BLaER1 (cell line): ENCODE data around the gene PARD3.
A peak's percentile ranks its signal among the peaks of the same experiment; 100 is the strongest.

Source experiments
- H3K27ac ChIP-seq: shearing (Covaris generic); formaldehyde crosslinking; 2 replicates; pipeline ENCODE4 v1.8.1; 2022
- H3K27me3 ChIP-seq: shearing (Covaris generic); formaldehyde crosslinking; 2 replicates; pipeline ENCODE4 v1.8.1; 2022
- H3K36me3 ChIP-seq: shearing (Covaris generic); formaldehyde crosslinking; 2 replicates; pipeline ENCODE4 v1.8.1; 2022
- H3K4me1 ChIP-seq: shearing (Covaris generic); formaldehyde crosslinking; 2 replicates; pipeline ENCODE4 v1.8.1; 2022
- H3K4me2 ChIP-seq: shearing (Covaris generic); formaldehyde crosslinking; 2 replicates; pipeline ENCODE4 v1.8.1; 2022
- H3K4me3 ChIP-seq: shearing (Covaris generic); formaldehyde crosslinking; 2 replicates; pipeline ENCODE4 v1.8.1; 2022
- H3K9ac ChIP-seq: shearing (Covaris generic); formaldehyde crosslinking; 2 replicates; pipeline ENCODE4 v1.8.1; 2022
- H3K9me3 ChIP-seq: shearing (Covaris generic); formaldehyde crosslinking; 2 replicates; pipeline ENCODE4 v1.8.1; 2022
- H4K20me1 ChIP-seq: shearing (Covaris generic); formaldehyde crosslinking; 2 replicates; pipeline ENCODE4 v1.8.1; 2022
- Cebpa-rat ChIP-seq: shearing (Covaris generic); IDR thresholded peaks from 2 replicates; pipeline ENCODE4 v1.8.1; 2022

PARD3 gene

DNA sequence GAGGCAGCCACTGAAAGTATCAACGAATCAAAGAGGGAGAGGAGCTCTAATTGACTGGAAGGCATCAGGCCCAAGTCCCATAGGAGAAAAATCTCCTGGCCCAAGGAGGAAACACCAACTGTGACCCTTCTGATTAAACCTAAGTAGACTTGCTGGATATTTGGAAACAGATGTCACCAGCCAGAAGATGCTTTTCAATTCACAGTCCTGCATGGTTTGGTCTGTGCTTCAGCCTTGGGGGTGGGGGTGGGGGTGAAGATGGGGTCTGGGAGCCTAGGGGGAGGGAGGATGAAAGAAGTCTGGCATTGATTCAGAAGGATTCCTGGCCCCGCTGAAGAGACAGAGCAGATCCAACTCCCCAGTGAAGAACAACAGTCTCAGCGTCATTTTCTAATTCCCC lies 623.7 kb downstream of the PARD3 start:
- no peak overlapping the region for H3K4me2 ChIP-seq
- no peaks in the 10 kb centered on the region for H4K20me1 ChIP-seq
- no peak overlapping the region for H3K27ac ChIP-seq
- no peak overlapping the region for H3K4me3 ChIP-seq
- H3K9me3 ChIP-seq, result no peaks in the 10 kb centered on the region
- no peak for TF ChIP-seq Cebpa-rat
- H3K4me1 ChIP-seq, result no peaks in the 10 kb centered on the region
- H3K36me3 ChIP-seq, result no peaks in the 10 kb centered on the region
- no peak overlapping the region for H3K9ac ChIP-seq
- H3K27me3 ChIP-seq, result no peaks in the 10 kb centered on the region

DNA sequence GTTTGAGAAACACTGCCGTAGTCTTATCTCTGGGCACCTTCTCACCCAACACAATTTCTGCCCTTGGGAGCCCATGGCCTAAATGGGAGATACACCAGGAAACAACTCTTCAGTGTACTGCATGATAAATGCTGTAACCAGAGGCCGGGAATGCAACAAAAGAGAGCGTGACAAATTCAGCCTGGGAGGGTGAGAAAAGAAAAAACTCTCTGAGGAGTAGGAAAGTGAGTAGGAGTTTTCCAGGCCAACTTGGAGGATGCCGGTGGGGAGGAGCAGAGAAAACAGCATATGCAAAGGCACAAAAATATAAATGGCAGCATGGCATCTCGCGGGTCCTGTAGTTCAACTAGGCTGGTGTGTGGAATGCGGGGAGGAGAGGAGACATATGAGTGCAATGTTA lies 624.5 kb downstream of the PARD3 start:
- H3K4me1 ChIP-seq, result no peaks in the 10 kb centered on the region
- no peaks in the 10 kb centered on the region for H3K9me3 ChIP-seq
- no peaks in the 10 kb centered on the region for H3K36me3 ChIP-seq
- no peaks in the 10 kb centered on the region for H4K20me1 ChIP-seq
- H3K9ac ChIP-seq, result no peak overlapping the region
- no peak overlapping the region for H3K4me2 ChIP-seq
- no peak for TF ChIP-seq Cebpa-rat
- no peak overlapping the region for H3K27ac ChIP-seq
- no peak overlapping the region for H3K4me3 ChIP-seq
- no peaks in the 10 kb centered on the region for H3K27me3 ChIP-seq

DNA sequence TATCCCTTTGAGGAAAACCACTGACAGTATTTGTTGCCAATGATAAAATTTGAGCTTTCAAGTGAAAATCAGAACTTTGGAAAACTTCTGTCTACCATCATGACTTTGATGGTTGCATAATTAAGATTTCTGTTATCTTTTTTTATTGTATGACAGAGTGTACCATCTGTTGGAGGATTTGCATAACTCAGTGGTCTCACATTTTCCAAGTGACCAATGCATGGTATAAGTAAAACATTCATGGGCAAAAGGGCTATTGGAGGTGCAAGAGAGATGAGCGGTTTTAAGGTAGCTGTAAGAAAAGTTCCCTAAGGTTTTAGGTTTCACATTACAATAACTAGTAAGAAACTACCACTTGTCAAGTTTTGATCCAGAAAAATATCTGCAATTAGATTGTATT lies 625.3 kb downstream of the PARD3 start:
- no peak for TF ChIP-seq Cebpa-rat
- Histone ChIP-seq H3K27me3 (no peaks in the 10 kb centered on the region), H3K9me3 (no peaks in the 10 kb centered on the region), H3K36me3 (no peaks in the 10 kb centered on the region), H3K27ac (no peak overlapping the region), H3K4me2 (no peak overlapping the region), H3K9ac (no peak overlapping the region), H3K4me3 (no peak overlapping the region), H3K4me1 (no peaks in the 10 kb centered on the region), H4K20me1 (no peaks in the 10 kb centered on the region)

DNA sequence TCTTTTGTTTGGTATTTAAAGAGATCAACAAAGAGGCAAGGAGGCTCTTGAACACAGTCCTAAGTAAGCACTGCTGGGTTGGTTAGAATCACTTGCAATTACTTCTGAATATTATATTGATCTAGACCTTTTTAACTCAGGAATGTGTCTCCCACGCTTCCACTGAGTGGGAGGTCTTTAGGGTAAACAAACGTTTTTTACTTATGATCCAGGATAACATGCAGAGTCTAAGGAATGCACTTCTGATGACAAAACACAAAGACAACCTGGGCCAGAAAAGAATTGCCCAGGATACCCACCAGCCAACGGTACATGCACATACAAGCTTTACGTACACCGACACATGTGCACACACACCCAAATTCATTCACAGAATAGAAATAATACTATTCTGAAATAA lies 626.9 kb downstream of the PARD3 start:
- Histone ChIP-seq H3K9me3 (no peaks in the 10 kb centered on the region), H3K36me3 (no peaks in the 10 kb centered on the region), H3K9ac (no peak overlapping the region), H3K4me3 (no peak overlapping the region), H3K4me1 (peaks cover 3% of the 10 kb centered on the region), H4K20me1 (no peaks in the 10 kb centered on the region), H3K27ac (no peak overlapping the region), H3K4me2 (no peak overlapping the region), H3K27me3 (no peaks in the 10 kb centered on the region)
- TF ChIP-seq Cebpa-rat, result no peak

DNA sequence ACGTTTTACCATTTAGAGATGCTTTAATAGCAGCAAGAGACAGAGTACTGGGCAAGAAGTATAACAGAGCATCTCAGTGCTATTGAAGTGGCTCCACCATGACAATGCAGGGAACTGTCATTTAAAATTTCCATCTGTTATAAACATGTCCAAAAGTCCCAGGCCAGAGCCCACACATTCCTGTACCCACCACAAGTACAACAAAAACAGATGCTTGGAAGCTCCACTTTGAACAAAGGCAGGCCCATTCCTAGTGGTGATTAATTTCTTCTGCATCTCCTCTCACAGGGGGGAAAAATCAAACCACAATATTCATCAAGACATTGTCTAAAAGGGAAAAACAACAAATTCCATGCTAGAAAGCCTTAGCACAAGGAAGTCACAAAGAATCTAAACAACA lies 627.9 kb downstream of the PARD3 start:
- Histone ChIP-seq H3K27ac (no peak overlapping the region), H3K4me1 (peaks cover 9% of the 10 kb centered on the region), H3K36me3 (no peaks in the 10 kb centered on the region), H3K4me3 (no peak overlapping the region), H3K9me3 (no peaks in the 10 kb centered on the region), H3K27me3 (no peaks in the 10 kb centered on the region), H3K4me2 (no peak overlapping the region), H3K9ac (no peak overlapping the region), H4K20me1 (no peaks in the 10 kb centered on the region)
- TF ChIP-seq Cebpa-rat, result no peak

DNA sequence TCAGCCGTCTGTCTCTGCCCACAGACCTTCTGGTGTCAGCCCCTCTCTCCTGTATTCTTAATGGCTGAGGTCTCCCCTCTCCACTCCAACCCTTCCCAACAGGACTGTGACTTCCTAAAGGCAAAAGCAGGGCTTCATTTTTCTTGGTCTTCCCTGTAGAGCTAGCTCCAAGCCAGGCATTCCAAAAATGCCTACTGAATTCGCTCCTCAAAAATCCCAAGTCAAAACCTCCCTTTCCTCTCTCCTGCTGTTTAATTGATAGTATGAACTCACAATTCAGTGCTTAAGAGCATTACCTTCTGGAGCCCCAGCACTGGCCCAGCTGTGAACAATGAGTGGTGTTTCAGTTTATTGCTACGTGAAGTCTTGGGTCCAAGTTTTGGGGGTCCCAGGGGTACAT lies 628.4 kb downstream of the PARD3 start:
- no peak overlapping the region for H3K27ac ChIP-seq
- H3K36me3 ChIP-seq, result no peaks in the 10 kb centered on the region
- H3K4me3 ChIP-seq, result no peak overlapping the region
- H3K27me3 ChIP-seq, result no peaks in the 10 kb centered on the region
- no peaks in the 10 kb centered on the region for H4K20me1 ChIP-seq
- no peak for TF ChIP-seq Cebpa-rat
- H3K4me2 ChIP-seq, result no peak overlapping the region
- peaks cover 12% of the 10 kb centered on the region for H3K4me1 ChIP-seq
- no peaks in the 10 kb centered on the region for H3K9me3 ChIP-seq
- no peak overlapping the region for H3K9ac ChIP-seq

DNA sequence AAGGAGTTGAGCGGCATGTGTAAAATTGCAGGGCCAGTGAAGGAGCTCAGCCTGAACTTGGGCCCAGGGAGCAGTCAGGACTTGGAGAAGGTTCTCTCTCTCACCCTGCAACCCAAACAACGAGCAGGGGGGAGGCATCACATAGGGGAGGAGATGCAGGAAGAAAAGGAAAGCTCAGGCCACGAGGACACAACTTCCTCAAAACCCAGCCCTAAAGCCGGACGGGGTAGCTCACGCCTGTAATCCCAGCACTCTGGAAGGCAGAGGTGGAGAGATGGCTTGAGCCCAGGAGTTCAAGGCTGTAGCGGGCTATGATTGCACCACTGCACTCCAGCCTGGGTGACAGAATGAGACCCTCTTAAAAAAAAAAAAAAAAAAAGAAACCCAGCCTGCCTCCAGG lies 629.1 kb downstream of the PARD3 start:
- Histone ChIP-seq H3K9ac (no peak overlapping the region), H3K36me3 (no peaks in the 10 kb centered on the region), H3K27ac (no peak overlapping the region), H3K4me2 (no peak overlapping the region), H4K20me1 (no peaks in the 10 kb centered on the region), H3K4me1 (peaks cover 16% of the 10 kb centered on the region), H3K27me3 (no peaks in the 10 kb centered on the region), H3K4me3 (no peak overlapping the region), H3K9me3 (no peaks in the 10 kb centered on the region)
- no peak for TF ChIP-seq Cebpa-rat

DNA sequence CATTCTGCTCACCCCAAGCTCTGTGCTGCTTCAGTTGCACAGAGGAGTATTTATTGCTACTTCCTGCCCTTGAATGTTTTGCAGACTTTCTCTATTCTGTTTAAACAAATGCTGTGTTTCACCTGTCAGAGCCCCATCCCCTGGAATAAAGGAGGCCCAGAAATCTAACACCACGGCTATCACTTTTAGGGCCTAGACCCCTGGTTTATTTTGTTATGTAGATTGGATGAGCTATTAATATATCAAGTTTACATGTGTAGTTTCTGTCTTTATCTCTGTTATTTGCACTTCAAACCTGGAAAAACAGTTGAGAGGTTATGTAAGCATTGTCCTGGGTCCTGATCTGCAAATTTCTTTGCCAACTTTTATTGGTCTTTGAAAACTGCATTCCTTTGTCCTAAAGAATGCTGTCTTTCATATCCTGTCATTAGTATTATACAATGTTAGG lies 630.1 kb downstream of the PARD3 start:
- Histone ChIP-seq H3K4me1 (peaks cover 16% of the 10 kb centered on the region), H3K9ac (no peak overlapping the region), H3K4me2 (no peak overlapping the region), H3K27me3 (no peaks in the 10 kb centered on the region), H3K27ac (no peak overlapping the region), H3K9me3 (no peaks in the 10 kb centered on the region), H3K4me3 (no peak overlapping the region), H4K20me1 (no peaks in the 10 kb centered on the region), H3K36me3 (no peaks in the 10 kb centered on the region)
- TF ChIP-seq Cebpa-rat, result no peak

DNA sequence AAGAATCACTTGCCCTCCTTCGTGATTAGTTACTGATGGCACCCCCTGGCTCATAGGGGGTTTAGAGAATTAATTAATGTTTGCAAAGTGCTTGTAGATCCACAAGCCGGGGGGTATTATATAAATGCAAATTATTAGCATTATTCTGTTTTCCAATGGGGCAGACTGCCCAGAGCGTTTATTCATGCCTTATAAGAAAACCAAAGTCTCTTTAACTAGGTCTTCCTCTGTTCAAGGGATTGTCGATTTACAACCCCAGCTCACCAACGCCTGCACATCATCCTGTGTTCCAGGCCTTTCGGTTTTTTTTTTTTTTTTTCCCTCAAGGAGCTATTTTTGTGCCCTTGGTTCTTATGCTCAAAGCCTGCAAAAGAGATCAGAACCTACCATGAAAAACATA lies 630.7 kb downstream of the PARD3 start:
- Histone ChIP-seq H3K4me1 (peaks cover 16% of the 10 kb centered on the region), H3K4me3 (no peak overlapping the region), H4K20me1 (no peaks in the 10 kb centered on the region), H3K4me2 (no peak overlapping the region), H3K9me3 (no peaks in the 10 kb centered on the region), H3K27ac (no peak overlapping the region), H3K9ac (no peak overlapping the region), H3K36me3 (no peaks in the 10 kb centered on the region), H3K27me3 (no peaks in the 10 kb centered on the region)
- no peak for TF ChIP-seq Cebpa-rat

DNA sequence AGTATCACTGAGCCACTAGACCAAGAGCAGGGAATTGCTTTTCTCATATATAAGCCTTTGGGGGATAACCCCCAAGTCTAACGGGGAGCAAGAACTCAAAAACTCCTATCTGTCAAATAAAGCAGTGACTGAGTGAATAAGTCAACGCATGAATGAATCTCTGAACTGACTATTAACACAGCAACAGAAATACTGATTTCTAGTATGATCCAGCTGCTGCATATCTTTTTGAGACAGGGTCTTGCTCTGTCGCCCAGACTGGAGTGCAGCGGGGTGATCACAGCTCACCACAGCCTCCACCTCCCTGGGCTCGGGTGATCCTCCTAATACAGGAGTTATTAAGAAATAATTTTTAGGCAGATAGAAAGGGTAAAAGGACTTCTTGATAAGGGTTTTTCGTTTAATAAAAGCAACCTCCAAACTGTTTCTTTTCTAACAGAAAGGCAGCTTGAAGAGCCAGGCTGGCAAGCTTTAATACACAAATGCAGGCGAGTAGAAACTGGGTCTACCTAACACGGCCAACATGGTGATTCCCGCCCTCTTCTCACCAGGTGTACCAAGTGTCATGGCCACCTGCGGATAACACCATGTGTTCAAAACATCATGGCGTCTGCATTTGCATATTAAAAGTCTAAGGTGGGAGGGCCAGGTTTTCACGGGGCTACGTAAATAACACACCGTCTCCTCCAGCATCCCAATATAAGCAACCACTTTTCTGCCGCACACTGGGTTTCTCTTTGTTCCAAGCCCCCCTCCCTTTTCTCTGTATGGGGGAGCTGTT lies 631.9 kb downstream of the PARD3 start:
- Histone ChIP-seq H3K9ac (no peak overlapping the region), H4K20me1 (no peaks in the 10 kb centered on the region), H3K4me2 (peak overlapping the region; percentile 29; the same call in 1 of the 2 replicates), H3K36me3 (no peaks in the 10 kb centered on the region), H3K9me3 (no peaks in the 10 kb centered on the region), H3K4me3 (no peak overlapping the region), H3K4me1 (peaks cover 24% of the 10 kb centered on the region), H3K27me3 (no peaks in the 10 kb centered on the region), H3K27ac (no peak overlapping the region)
- TF ChIP-seq Cebpa-rat, result no peak
